HUES64 (cell line): ENCODE results near the gene MLLT6.
"Not testable (repeated sequence)": the region's sequence is repeated elsewhere in the genome, so short reads cannot be mapped to it uniquely, and the experiment has no call there.

Experiments used
- H3K27ac ChIP-seq: 2 replicates; pipeline ENCODE4 v1.7.0; 2013; ENCODE audit warnings: low read depth, low read length, inconsistent platforms
- H3K27me3 ChIP-seq: 2 replicates; pipeline ENCODE4 v1.6.1; 2013; ENCODE audit warnings: mild to moderate bottlenecking, low read length; ENCODE audit not compliant: insufficient read depth
- H3K36me3 ChIP-seq: 2 replicates; pipeline ENCODE4 v1.6.1; 2013; ENCODE audit warnings: mild to moderate bottlenecking, low read length; ENCODE audit not compliant: insufficient read depth
- H3K4me1 ChIP-seq: 2 replicates; pipeline ENCODE4 v1.6.1; 2013; ENCODE audit warnings: mild to moderate bottlenecking, low read length, moderate library complexity; ENCODE audit not compliant: insufficient read depth
- H3K4me3 ChIP-seq: 2 replicates; pipeline ENCODE4 v1.5.1; 2013; ENCODE audit warnings: mild to moderate bottlenecking, low read length, moderate library complexity
- H3K9ac ChIP-seq: 2 replicates; pipeline ENCODE4 v1.6.1; 2013; ENCODE audit warnings: mild to moderate bottlenecking, low read depth, low read length
- H3K9me3 ChIP-seq: 2 replicates; pipeline ENCODE4 v1.6.1; 2013; ENCODE audit warnings: low read depth, low read length; ENCODE audit not compliant: insufficient read depth
- WGBS: fragments of 150-250, 120-280 bp; methylation state at CpG from one replicate; pipeline ENCODE4 v1.1.7; 2013; ENCODE audit warnings: missing lambda C conversion rate; 5-methylcytosine and 5-hydroxymethylcytosine counted together

Gene MLLT6

DNA sequence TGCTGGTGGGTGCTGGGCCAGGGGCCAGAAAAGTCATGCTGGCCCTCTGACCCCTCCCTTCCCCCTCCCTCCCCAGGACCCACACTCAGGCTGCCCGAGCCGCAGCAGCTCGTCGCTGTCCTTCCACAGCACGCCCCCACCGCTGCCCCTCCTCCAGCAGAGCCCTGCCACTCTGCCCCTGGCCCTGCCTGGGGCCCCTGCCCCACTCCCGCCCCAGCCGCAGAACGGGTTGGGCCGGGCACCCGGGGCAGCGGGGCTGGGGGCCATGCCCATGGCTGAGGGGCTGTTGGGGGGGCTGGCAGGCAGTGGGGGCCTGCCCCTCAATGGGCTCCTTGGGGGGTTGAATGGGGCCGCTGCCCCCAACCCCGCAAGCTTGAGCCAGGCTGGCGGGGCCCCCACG, 16.7 kb downstream of the MLLT6 start:
- H3K9me3 ChIP-seq = no peaks in the 10 kb centered on the region
- H3K27me3 ChIP-seq = peaks cover 18% of the 10 kb centered on the region
- H3K4me3 ChIP-seq = no peak overlapping the region
- H3K9ac ChIP-seq = no peak overlapping the region
- H3K4me1 ChIP-seq = peaks cover 12% of the 10 kb centered on the region
- no peaks in the 10 kb centered on the region for H3K36me3 ChIP-seq
- H3K27ac ChIP-seq = no peak overlapping the region
- WGBS = 94% methylated on average over 16 of the region's 16 CpGs

DNA sequence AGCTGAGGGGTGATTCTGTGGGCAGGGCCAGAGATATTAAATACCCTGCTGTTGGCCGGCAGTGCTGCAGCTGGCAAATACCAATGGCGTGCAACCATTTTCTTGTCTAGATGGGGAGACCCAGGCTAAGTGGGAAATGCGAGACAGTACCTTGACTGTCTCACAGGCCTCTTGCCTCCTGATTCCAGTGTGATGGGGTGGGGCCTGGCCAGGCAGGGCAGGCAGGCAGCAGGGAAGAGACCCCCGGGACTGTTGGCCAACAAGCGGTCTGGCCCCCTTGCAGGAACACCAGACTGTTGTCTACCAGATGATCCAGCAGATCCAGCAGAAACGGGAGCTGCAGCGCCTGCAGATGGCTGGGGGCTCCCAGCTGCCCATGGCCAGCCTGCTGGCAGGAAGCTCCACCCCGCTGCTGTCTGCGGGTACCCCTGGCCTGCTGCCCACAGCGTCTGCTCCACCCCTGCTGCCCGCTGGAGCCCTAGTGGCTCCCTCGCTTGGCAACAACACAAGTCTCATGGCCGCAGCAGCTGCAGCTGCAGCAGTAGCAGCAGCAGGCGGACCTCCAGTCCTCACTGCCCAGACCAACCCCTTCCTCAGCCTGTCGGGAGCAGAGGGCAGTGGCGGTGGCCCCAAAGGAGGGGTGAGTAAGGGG, 19.4 kb downstream of the MLLT6 start:
- 96% methylated on average over 15 of the region's 16 CpGs for WGBS
- Histone ChIP-seq H3K36me3 (no peaks in the 10 kb centered on the region), H3K27ac (no peak overlapping the region), H3K4me1 (peaks cover 5% of the 10 kb centered on the region; the same call in 1 of the 2 replicates), H3K9me3 (no peaks in the 10 kb centered on the region), H3K4me3 (no peak overlapping the region), H3K9ac (no peak overlapping the region), H3K27me3 (peaks cover 34% of the 10 kb centered on the region)

DNA sequence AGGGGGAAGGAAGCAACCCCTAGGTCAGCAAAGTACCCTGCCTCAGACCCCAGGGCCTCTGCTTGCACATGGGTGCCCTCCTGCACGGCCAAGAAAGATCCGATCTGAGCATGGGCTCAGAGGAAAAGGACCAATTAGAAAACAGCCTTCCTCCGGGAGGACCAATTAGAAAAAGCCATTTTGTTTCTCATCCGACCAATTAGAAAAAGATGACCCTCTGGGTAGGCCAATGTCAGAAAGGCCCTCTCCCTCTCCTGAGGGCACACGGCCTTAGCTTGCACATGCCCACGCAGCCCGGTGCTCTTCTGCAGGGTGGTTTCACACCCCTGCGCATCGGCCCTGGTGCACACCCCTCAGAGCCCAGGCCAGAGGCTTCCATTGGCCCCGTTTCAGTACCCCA, 20.0 kb downstream of the MLLT6 start:
- H3K4me3 ChIP-seq = no peak overlapping the region
- no peak overlapping the region for H3K27ac ChIP-seq
- H3K9me3 ChIP-seq = no peaks in the 10 kb centered on the region
- no peak overlapping the region for H3K9ac ChIP-seq
- H3K27me3 ChIP-seq = peaks cover 34% of the 10 kb centered on the region
- no peaks in the 10 kb centered on the region for H3K36me3 ChIP-seq
- 90% methylated on average over 10 of the region's 10 CpGs for WGBS
- H3K4me1 ChIP-seq = peaks cover 5% of the 10 kb centered on the region; the same call in 1 of the 2 replicates

- not testable (repeated sequence) for H3K9me3 ChIP-seq, H3K9ac ChIP-seq, H3K4me3 ChIP-seq, H3K36me3 ChIP-seq, H3K27ac ChIP-seq, H3K4me1 ChIP-seq
- WGBS = 74% methylated on average over 6 of the region's 8 CpGs
- H3K27me3 ChIP-seq = peaks cover 24% of the 10 kb centered on the region
Observed at GRCh38 chr17:38726145-38726544, 21.1 kb downstream of the MLLT6 start.

DNA sequence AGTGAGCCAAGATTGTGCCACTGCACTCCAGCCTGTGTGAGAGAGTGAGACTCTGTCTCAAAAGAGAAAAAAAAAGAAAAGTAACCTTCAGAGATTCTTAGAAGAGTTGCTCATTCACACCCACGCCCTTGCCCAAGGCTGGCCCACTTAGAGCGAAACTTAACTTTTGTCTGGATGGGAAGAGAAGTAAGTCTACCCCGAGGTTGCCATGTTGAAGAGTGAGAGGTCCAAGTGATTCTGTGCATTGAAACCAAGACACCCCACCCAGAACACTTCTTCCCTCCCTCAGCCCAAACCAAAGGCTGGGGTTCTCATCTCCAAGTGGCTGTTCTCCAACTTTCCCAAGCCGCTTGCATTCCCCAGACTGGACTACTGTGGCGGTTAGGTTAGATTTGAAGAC, 22.7 kb downstream of the MLLT6 start:
- Histone ChIP-seq H3K4me3 (no peak overlapping the region), H3K27me3 (peaks cover 20% of the 10 kb centered on the region), H3K4me1 (peaks cover 6% of the 10 kb centered on the region; the same call in 1 of the 2 replicates), H3K9ac (no peak overlapping the region), H3K27ac (no peak overlapping the region), H3K9me3 (no peaks in the 10 kb centered on the region), H3K36me3 (peaks cover under 1% of the 10 kb centered on the region; the same call in 1 of the 2 replicates)
- 98% methylated on average over 4 of the region's 5 CpGs for WGBS

DNA sequence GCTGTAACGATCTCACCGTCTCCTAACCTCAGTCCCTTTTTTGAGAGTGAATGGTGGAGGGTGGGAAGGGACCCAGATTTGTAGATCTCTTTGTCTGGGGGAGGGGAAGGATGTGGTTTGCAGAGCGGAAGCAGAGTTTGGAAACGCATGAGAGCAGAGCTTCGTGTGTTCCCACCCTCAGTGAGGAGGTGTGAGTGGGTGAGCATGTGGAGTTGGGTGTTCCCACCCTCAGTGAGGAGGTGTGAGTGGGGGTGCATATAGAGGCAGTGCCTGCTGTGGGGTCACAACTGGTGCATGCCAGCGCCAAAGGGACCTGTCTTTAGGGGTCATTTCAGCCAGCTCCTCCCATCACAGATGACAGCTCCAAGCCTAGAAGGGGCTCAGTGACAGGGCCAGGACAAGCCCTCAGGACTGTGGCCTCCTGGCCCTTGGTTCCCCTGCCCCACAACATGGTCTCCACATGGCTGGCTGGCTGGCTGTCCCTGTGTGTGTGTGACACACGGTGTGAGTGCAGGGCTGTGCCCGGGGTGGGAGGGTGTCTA, 23.3 kb downstream of the MLLT6 start:
- Histone ChIP-seq H3K9me3 (no peaks in the 10 kb centered on the region), H3K4me3 (no peak overlapping the region), H3K9ac (no peak overlapping the region), H3K4me1 (peaks cover 6% of the 10 kb centered on the region; the same call in 1 of the 2 replicates), H3K27ac (no peak overlapping the region), H3K36me3 (peaks cover 6% of the 10 kb centered on the region; the same call in 1 of the 2 replicates), H3K27me3 (peaks cover 20% of the 10 kb centered on the region)
- 86% methylated on average over 8 of the region's 8 CpGs for WGBS

DNA sequence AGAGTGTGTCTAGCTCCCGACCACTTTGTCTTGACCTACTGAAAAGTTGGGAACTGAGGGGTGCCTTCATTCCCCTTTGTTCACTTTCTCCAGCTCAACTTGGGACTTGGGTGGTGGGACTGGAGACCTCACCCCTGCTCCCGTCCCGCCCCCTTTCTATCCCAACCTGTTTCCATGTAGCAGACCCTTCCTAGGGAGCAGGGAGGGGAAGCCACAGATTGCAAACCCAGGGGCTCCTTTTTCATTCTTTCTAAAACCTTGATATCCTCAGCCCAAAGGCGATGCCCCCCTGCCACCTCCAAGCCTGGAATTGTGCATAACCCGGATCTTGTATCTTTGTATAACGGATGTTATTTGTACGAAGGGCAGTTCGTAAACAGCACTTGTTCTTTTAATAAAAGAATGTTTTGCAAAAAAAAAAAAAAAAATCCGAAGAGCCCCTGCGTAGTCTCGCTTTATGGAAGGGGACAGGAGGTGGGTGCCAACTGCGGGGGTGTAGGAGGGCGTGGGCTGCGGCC, 24.4 kb downstream of the MLLT6 start:
- Histone ChIP-seq H3K4me1 (peaks cover 6% of the 10 kb centered on the region; the same call in 1 of the 2 replicates), H3K4me3 (peak overlapping the region; percentile 73), H3K9me3 (no peaks in the 10 kb centered on the region), H3K36me3 (peaks cover 15% of the 10 kb centered on the region), H3K27ac (no peak overlapping the region), H3K9ac (peak overlapping the region; percentile 69), H3K27me3 (peaks cover 20% of the 10 kb centered on the region)
- WGBS = 36% methylated on average over 14 of the region's 14 CpGs

GRCh38 chr17:38729886-38730525, 24.9 kb downstream of the MLLT6 start, which contains the start of gene CISD3:
Gene CISD3 (plus strand): TSS chr17:38730341. CDS start chr17:38730359, 18 bp downstream.
- peak within 1 kb of the TSS; percentile 73 for H3K4me3 ChIP-seq
- H3K27ac ChIP-seq = peak within 1 kb of the TSS; percentile 68; the same call in 1 of the 2 replicates
- H3K27me3 ChIP-seq = peaks cover 20% of the 10 kb centered on the region
- peaks cover 6% of the 10 kb centered on the region; the same call in 1 of the 2 replicates for H3K4me1 ChIP-seq
- H3K9me3 ChIP-seq = no peaks in the 10 kb centered on the region
- WGBS = 1% methylated on average over 92 of the region's 92 CpGs
- H3K9ac ChIP-seq = peak within 1 kb of the TSS; percentile 71
- H3K36me3 ChIP-seq = peaks cover 19% of the 10 kb centered on the region

DNA sequence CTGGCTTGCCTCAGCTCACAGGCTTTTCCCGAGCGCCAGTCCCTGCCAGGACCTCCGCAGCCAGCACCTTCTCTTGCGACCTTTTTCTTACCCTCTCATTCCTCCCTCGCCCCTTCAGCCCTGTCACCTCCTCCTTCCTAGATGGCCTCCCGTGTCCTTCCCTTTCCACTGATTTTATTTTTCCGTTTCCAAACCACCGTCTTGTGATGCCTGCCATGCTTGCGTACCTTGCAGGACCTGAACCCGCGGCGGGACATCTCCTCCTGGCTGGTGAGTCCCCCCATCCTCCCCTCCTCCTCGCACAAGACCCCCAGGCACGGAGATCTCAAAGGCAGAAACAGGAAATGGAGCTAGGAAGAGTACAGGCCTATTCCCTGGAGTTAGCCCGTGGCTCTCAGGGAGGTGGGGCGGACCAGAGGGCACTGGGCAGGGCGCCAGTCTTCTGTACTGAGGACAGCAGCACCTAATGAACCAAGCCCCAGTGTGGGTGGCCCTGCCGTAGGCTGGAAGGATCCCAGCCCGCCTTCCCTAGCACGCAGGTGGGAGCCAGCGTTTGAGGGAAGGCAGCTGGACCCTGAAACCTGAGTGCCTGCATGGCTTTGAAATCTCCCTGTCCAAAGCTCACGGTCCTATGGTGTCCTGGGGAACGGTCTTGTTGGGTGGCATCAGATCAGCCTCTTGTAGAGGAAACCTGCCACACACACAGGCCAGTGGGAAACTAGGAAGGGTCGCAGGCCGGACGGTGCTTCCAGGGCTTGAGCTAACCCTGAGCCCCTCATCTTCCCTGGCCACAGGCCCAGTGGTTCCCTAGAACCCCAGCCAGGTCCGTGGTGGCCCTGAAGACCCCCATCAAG, 25.7 kb downstream of the MLLT6 start:
- H3K9ac ChIP-seq = peak overlapping the region; percentile 71
- H3K9me3 ChIP-seq = no peaks in the 10 kb centered on the region
- peak overlapping the region; percentile 68; the same call in 1 of the 2 replicates for H3K27ac ChIP-seq
- 21% methylated on average over 27 of the region's 27 CpGs for WGBS
- peaks cover 23% of the 10 kb centered on the region for H3K36me3 ChIP-seq
- H3K4me1 ChIP-seq = peaks cover 6% of the 10 kb centered on the region; the same call in 1 of the 2 replicates
- peak overlapping the region; percentile 73 for H3K4me3 ChIP-seq
- H3K27me3 ChIP-seq = peaks cover 20% of the 10 kb centered on the region

- WGBS = 92% methylated on average over 8 of the region's 8 CpGs
- peaks cover 29% of the 10 kb centered on the region for H3K36me3 ChIP-seq
- no peak overlapping the region for H3K27ac ChIP-seq
- no peak overlapping the region for H3K9ac ChIP-seq
- peaks cover 6% of the 10 kb centered on the region; the same call in 1 of the 2 replicates for H3K4me1 ChIP-seq
- no peak overlapping the region for H3K4me3 ChIP-seq
- no peaks in the 10 kb centered on the region for H3K9me3 ChIP-seq
- H3K27me3 ChIP-seq = peaks cover 20% of the 10 kb centered on the region
Observed at GRCh38 chr17:38731526-38732294, 26.6 kb downstream of the MLLT6 start.
